ENCODE results near the gene TM7SF2. TPM values are rescaled to one million over a fixed set of nuclear protein-coding genes. Genes with fewer than 3 reads are reported as not detected.

TM7SF2 gene
- total RNA-seq, 1 donor from 2014 or later: 72.4 TPM

DNA sequence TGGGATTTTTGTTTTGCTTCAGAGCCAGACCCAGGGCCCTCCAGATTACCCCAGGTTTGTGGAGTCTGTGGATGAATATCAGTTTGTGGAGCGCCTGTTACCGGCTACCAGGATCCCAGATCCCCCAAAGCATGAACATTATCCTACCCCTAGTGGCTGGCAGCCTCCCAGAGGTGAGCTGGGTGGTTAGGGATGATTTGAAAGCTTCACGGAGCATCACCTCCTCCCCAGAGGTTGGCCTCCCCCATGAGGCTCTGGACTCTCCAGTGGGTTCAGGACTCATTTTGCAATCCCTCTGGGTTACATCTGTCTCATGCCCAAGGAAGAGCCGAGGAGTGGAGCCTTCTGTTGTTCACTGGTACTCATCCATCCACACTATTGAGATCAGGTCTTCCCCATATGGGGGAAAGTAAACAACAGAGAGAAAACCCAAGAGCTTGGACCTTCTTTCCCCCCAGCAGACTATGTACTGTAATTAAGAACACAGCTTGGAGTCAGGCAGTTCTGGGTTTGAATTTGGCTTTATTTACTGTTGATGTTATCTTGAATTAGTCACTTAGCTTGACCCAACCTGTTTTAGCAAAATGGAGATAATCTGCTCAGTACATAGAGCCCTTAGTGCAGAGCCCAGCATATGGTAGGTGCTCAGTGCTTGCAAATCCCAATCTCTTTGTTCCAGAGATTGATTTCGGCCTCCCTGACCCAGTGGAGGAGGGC is 13.0 kb downstream of the TM7SF2 start:
- no peak for ATAC-seq (ENCODE audit: poor library complexity)
- intact Hi-C loops (cut with DNase I): no loop called here
- no peak for DNase-seq

- intact Hi-C loops (cut with DNase I): no loop called here
- DNase-seq (no peak), ATAC-seq (ENCODE audit: poor library complexity) (no peak)
These were observed 13.8 kb downstream of the TM7SF2 start for GRCh38 chr11:65125197-65126056.

GRCh38 chr11:65126624-65127274 is 15.1 kb downstream of the TM7SF2 start:
- intact Hi-C loops (cut with DNase I): no loop called here
- DNase-seq: no peak
- ATAC-seq (ENCODE audit: poor library complexity): no peak

- intact Hi-C loops (cut with DNase I): no loop called here
- DNase-seq (no peak), ATAC-seq (ENCODE audit: poor library complexity) (no peak)
These were observed 16.0 kb downstream of the TM7SF2 start for GRCh38 chr11:65127473-65128181.

- intact Hi-C loops (cut with DNase I): no loop called here
- DNase-seq: no peak
- ATAC-seq (ENCODE audit: poor library complexity): no peak
These were observed 16.8 kb downstream of the TM7SF2 start for GRCh38 chr11:65128182-65129145.

DNA sequence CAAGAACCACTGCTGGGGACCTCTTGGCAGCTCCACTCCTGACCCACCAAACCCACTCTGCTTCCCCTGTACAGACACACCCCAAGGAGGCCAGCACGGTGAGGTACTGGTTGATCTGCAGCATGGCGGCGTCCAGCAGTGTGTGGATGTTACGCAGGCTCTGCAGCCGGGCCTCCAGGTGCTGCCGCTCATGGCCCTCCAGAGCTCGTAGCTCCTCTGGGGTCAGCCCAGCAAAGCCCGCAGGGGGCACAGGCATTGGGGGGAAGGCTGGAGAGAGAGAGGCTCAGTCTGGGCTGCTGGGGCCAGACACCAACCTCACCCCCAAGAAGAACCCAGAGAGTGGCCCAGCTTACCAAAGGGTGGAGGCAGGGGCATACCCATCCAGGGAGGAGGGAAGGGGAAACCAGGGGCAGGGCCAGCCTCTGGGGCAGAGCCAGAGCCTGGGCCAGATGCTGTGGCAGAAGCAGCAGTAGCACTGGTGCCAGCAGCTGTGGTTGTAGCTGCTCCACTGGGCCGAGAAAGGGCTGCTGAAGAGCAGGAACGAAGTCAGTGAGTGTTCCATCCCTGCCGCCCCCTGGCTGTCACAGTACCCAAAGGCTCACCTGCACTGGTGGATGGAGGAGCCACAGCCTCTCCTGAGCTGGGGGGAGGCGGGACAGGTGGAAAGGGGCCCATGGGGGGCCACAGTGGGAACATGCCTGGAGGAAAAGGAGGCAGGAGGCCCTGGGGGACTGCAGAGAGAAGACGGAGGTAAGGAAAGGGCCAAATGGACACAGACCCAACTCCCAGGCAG is 18.2 kb downstream of the TM7SF2 start:
- ATAC-seq (ENCODE audit: poor library complexity): no peak
- intact Hi-C loops (cut with DNase I): no loop called here
- no peak for DNase-seq

GRCh38 chr11:65130631-65131416 is 19.2 kb downstream of the TM7SF2 start:
- DNase-seq (no peak), ATAC-seq (ENCODE audit: poor library complexity) (no peak)
- intact Hi-C loops (cut with DNase I): no loop called here

GRCh38 chr11:65131417-65131776 is 19.7 kb downstream of the TM7SF2 start:
- intact Hi-C loops (cut with DNase I): no loop called here
- DNase-seq (no peak), ATAC-seq (ENCODE audit: poor library complexity) (no peak)

GRCh38 chr11:65131895-65132237 is 20.2 kb downstream of the TM7SF2 start:
- intact Hi-C loops (cut with DNase I): no loop called here
- DNase-seq (no peak), ATAC-seq (ENCODE audit: poor library complexity) (no peak)

DNA sequence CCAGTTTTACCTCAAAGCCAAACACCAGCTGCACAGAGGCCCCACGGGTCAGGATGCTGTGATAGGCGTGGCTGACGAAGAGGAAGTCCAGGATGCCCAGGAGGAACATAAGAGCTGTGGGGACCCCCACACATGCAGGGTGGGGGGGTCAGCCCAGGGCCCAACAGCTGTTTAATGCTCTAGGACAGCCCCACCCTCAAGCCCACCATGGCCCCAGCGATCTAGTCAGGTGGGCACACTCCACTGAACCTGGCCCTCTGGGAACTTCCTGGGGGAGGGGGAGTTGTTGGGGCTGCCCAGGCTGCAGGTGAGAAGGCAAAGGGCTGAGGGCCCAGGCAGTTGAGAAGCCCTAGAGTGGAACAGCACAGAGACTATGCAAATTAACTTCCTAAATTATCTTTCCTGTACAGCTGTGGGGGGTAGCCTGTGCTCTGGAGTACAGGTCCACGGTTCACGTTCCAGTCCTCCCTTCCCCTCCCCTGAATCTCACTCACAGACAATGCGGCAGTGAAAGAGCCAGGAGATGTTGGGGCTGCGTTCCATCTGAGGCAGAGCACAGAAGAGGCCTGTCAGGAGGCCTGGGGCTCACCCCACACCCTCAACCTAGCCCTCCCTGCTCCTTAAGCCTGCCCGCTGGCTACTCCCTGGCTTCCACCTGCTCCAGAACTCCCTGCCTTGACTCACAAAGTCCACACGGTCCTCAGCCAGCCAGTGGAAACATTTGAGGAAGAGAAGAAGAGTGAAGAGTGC is 20.7 kb downstream of the TM7SF2 start:
- ATAC-seq (ENCODE audit: poor library complexity) (no peak), DNase-seq (no peak)
- intact Hi-C loops (cut with DNase I): no loop called here

DNA sequence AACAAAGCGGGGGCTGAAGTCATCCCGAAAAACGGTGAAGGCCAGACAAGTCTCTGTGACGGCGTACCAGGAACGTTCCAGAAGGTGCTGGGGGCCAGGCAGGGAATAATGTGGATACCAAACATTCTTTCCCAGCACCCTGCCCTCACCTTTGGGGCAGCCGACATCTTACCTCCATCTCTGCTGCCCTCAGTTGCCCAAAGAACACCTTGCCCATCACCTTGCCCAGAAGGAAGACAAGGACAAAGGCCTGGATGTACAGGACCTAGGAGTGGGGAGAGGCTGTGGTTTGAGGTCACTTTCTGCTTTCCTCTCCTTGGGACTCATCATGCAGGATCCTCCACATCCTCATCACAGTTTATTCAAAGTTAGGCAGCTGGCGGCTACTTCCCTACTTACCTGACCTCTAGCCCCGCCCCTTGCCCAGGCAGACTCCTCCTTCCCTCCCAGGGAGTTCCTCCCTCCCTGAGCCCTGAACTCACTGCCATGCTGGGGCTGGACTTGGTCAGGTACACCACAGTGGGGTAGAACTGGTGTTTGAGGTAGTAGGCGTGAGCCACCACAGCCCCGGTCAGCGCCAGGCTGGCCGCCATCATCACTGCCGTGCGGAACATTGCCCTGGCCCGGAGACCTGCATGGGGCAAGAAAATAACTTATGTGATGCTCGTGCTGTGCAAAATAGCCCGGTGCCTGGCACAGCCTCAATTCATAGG is 21.5 kb downstream of the TM7SF2 start:
- DNase-seq: no peak
- intact Hi-C loops (cut with DNase I): no loop called here
- ATAC-seq (ENCODE audit: poor library complexity): no peak

GRCh38 chr11:65133724-65134123 is 22.1 kb downstream of the TM7SF2 start:
- ATAC-seq (ENCODE audit: poor library complexity) (no peak), DNase-seq (peak; percentile 72)
- intact Hi-C loops (cut with DNase I): no loop called here

DNA sequence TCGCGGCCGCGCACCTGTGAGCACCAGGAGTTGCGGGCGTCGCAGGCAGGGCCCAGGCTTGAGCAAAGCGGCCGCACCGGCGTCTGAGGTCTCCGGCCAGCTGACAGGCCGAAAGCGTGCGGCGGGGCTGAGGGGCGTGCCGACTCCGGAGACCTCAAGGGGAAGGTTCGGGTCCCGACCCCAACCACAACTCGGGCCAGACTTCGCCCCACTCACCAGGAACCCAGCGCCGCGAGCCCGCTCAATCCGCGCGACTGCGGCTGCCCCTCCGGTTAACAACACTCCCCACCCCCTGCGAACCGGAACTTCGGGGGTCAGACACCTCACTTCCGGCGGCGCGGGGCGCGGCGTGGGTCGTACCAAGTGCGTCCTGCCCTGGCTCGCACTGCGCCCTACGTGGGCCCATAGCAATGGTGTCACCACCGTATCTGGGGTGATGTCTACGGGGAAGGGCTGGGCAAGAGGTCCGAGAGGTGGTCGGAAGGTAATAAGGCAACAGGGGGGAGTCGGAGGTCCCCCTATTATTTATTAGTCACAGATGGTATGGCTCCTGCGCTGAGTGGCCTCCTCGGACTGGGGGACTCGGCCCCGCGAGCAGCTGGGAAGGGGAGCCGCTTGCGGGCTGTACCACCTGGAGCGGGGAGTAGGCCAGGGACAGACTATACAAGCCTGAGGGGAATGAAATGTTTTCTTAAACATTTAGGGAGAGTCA is 22.7 kb downstream of the TM7SF2 start, which contains the start of gene SYVN1:
Gene SYVN1, minus strand, starts transcription at position 280 of the 712 bp plus-strand sequence. CDS start 918 bp downstream, outside the sequence.
- DNase-seq (peak; percentile 94), ATAC-seq (ENCODE audit: poor library complexity) (peak; percentile 94)
- intact Hi-C loops (cut with DNase I): no loop called here

DNA sequence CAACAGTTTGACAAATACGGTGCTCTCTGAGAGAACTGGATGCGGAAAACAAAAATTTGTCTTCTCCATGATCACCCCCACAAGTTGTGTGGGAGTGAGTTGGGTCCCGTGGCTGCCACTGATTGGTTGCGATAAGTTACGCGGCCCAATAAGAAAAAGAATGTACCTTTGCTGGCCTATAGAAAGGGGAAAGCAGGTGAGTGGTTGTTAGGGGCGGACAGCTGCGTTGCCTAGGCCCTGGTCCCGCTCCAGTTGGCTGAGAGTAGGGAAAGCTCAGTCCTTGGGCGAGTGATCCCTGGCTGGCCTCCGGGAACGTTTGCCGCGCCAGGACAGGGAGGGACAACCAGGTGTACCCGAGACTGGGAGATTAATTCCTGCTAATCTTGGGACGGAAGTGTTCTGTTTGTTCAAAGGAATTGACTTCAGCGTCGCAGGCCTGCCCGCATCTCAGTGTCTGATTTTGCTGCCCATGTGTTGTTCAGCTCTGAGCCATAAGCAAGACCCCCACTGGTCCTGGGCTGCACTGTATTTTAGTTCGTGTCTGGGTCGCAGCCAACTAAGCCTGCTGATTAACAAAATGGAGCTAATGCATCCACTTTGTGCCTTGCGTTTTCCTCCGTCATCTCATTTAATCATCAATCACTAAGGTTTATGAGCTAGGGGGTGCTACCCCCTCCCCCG is 23.4 kb downstream of the TM7SF2 start:
- intact Hi-C loops (cut with DNase I): no loop called here
- DNase-seq (peak; percentile 92), ATAC-seq (ENCODE audit: poor library complexity) (peak; percentile 92)
